Lower leg skin (tissue), 4 donors: ENCODE measurements around the gene CBX6. TPM values are rescaled to one million over a fixed set of nuclear protein-coding genes. Genes with fewer than 3 reads are reported as not detected.

ENCODE experiments used
- DNase-seq, 2 donors: peaks; one replicate each; pipeline ENCODE4 v3.0.0-alpha.2; 2019; ENCODE audit warnings: low spot score in 2 of 2
- H3K4me3 ChIP-seq: fragments of 200-600 bp; sonication (generic); 2 replicates; pipeline ENCODE4 v1.5.1; 2017; ENCODE audit warnings: mild to moderate bottlenecking, low read depth; ENCODE audit not compliant: poor library complexity, severe bottlenecking
- POLR2A ChIP-seq, 2 donors: fragments of 450-650 bp; IDR thresholded peaks; one replicate each; pipeline ENCODE4 v1.6.1; 2016 to 2017; ENCODE audit warnings: antibody characterized with exemption in 2 of 2, mild to moderate bottlenecking in 1 of 2, moderate library complexity in 1 of 2
- WGBS, 2 donors: methylation state at CpG; one replicate each; pipeline ENCODE4 v1.1.5; 2018; 5-methylcytosine and 5-hydroxymethylcytosine counted together
- intact Hi-C: fragments of 100-400 bp; cut with DNase I; formaldehyde crosslinking; loops from one replicate; pipeline ENCODE4 v1.15.0; 2023; ENCODE audit warnings: low total_unique reads
- total RNA-seq, 4 donors: library from RNA; depleted of rRNA; stranded (reverse); fragments of >200 nt; gene quantifications; one replicate each; pipeline ENCODE4 v1.1.0, GENCODE V29; 2016
- TF ChIP-seq, protein P1 (sequence below), 3 donors: fragments of 450-650 bp; IDR thresholded peaks; one replicate each; pipeline ENCODE4 v1.5.1; 2016; ENCODE audit warnings: antibody characterized with exemption in 3 of 3, mild to moderate bottlenecking in 3 of 3, moderate library complexity in 2 of 3

The CBX6 gene
- total RNA-seq, 4 donors from 2014 or later = 5.1 to 20.0 (median 13.9) TPM

GRCh38 chr22:38862375-38863329, 9.4 kb downstream of the CBX6 start:
- 52 to 55% methylated on average over 14 of the region's 14 CpGs for WGBS, 2 donors
- no peak for TF ChIP-seq POLR2A (IDR thresholded peaks at IDR 0.05)
- TF ChIP-seq, protein P1, sequence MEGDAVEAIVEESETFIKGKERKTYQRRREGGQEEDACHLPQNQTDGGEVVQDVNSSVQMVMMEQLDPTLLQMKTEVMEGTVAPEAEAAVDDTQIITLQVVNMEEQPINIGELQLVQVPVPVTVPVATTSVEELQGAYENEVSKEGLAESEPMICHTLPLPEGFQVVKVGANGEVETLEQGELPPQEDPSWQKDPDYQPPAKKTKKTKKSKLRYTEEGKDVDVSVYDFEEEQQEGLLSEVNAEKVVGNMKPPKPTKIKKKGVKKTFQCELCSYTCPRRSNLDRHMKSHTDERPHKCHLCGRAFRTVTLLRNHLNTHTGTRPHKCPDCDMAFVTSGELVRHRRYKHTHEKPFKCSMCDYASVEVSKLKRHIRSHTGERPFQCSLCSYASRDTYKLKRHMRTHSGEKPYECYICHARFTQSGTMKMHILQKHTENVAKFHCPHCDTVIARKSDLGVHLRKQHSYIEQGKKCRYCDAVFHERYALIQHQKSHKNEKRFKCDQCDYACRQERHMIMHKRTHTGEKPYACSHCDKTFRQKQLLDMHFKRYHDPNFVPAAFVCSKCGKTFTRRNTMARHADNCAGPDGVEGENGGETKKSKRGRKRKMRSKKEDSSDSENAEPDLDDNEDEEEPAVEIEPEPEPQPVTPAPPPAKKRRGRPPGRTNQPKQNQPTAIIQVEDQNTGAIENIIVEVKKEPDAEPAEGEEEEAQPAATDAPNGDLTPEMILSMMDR (IDR thresholded peaks at IDR 0.05) = no peak
- no peak overlapping the region for H3K4me3 ChIP-seq
- DNase-seq = no peak
- intact Hi-C loops = loop anchor here (10.0 kb wide), 2 partner anchors 98 to 262 kb away; no protein-coding TSS in a partner anchor

DNA sequence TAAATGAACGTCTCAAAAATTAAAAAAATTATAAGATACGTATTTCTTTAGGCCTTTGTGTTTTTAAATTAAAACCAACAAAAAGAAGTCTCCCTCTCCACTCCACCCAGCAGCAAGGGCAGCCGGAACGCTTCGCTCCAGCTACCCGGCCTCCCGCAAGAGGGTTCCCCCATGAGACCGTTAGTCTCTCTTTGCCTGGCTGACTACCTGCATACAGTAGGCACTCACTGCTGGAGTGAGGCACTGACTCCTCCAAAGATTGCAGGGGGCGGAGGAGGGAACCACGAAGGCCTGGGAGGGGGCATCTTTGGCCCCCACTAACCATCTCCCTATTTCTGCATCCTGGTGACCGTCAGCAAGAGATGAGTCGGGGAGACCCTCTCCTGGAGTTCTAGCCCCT, 10.1 kb downstream of the CBX6 start:
- no peak for DNase-seq
- no peak overlapping the region for H3K4me3 ChIP-seq
- TF ChIP-seq, protein P1 (IDR thresholded peaks at IDR 0.05) = no peak
- no peak for TF ChIP-seq POLR2A (IDR thresholded peaks at IDR 0.05)
- 53 to 54% methylated on average over 12 of the region's 12 CpGs for WGBS, 2 donors
- intact Hi-C loops = loop anchor here (10.0 kb wide), 2 partner anchors 97 to 263 kb away; no protein-coding TSS in a partner anchor

- no peak overlapping the region for H3K4me3 ChIP-seq
- WGBS, 2 donors = 36 to 39% methylated on average over 13 of the region's 13 CpGs
- DNase-seq = no peak
- intact Hi-C loops = loop anchor here (10.0 kb wide), 2 partner anchors 97 to 263 kb away; no protein-coding TSS in a partner anchor
- TF ChIP-seq, protein P1 (IDR thresholded peaks at IDR 0.05) = no peak
- no peak for TF ChIP-seq POLR2A (IDR thresholded peaks at IDR 0.05)
Measured at GRCh38 chr22:38861170-38861876, 10.7 kb downstream of the CBX6 start.

DNA sequence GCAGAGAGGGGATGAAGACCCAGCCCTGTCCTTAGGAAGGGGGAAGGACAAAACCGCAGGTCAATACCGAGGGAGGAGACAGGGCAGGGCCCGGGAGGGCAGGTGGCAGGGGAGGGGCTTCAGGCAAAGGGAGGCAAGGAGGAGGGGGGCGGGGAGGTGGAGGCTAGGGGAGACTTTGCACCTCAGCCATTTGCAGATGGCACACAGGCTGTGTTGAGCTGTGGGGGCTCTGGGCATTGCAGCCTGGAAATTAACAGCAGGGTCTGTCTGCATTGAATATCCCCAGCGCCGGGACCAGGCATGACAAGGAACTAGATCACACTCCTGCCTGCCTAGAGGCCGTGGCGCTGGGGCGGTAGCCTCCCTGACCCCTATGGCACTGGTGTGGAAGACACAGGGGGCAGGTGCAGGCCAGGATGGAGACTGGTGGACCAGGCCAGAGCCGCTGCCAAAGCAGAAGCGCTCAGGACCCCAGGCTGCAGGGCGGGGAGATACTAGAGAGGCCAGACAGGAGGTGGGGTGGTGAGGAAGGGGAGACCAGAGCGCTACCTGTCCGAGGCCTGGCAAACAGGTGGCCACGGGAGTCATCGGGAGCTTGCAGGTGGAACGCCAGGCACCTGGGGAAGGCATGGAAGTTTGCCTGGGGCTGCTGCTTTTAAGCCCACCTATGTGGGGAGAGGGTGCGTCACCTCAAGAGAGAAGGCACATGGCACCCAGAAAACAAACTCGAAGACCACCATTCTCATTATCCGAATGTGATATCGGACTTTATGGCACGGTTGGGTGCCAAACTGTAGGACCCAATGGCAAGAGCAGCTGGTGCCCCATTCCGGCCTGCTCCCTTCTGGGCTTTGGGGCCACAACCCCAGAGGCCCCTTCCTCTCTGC, 11.5 kb downstream of the CBX6 start:
- no peak for DNase-seq
- no peak overlapping the region for H3K4me3 ChIP-seq
- no peak for TF ChIP-seq POLR2A (IDR thresholded peaks at IDR 0.05)
- TF ChIP-seq, protein P1 (IDR thresholded peaks at IDR 0.05) = no peak
- WGBS, 2 donors = 53 to 64% methylated on average over 23 of the region's 23 CpGs
- intact Hi-C loops = loop anchor here (10.0 kb wide), 2 partner anchors 96 to 264 kb away; no protein-coding TSS in a partner anchor
